Activated CD4-positive, alpha-beta memory T cell treated with anti-CD3 and anti-CD28 coated beads, Interleukin-2, amount 10 ng/mL, durations not matched to agents 7 days and 5 days (primary cell): ENCODE results near the gene ZC3HAV1L. TPM values are rescaled to one million over a fixed set of nuclear protein-coding genes. Genes with fewer than 3 reads are reported as not detected.
A peak's percentile ranks its signal among the peaks of the same experiment; 100 is the strongest.
"Not testable (repeated sequence)": the region's sequence is repeated elsewhere in the genome, so short reads cannot be mapped to it uniquely, and the experiment has no call there.

Source experiments
- CTCF ChIA-PET: fragments of 350-600 bp; sonication (Branson Sonifier 250); formaldehyde crosslinking; loops from one replicate; lab custom pipeline; 2021; ENCODE audit warnings: antibody characterized with exemption, inconsistent platforms; lab: Charles Lee
- POLR2A ChIA-PET: fragments of 350-600 bp; sonication (Branson Sonifier 250); formaldehyde crosslinking; loops from one replicate; lab custom pipeline; 2021; ENCODE audit warnings: antibody characterized with exemption; lab: Charles Lee
- DNase-seq: peaks from one replicate; pipeline ENCODE4 v3.0.0-alpha.2; 2020
- H3K27ac Mint-ChIP-seq: one replicate; pipeline ENCODE4 v1.8.0; 2021; ENCODE audit warnings: mild to moderate bottlenecking, mixed read lengths
- H3K27me3 Mint-ChIP-seq: one replicate; pipeline ENCODE4 v1.8.0; 2021; ENCODE audit warnings: mixed read lengths
- H3K36me3 Mint-ChIP-seq: one replicate; pipeline ENCODE4 v1.8.0; 2021; ENCODE audit warnings: low read depth, mixed read lengths
- H3K4me1 Mint-ChIP-seq: one replicate; pipeline ENCODE4 v1.8.0; 2021; ENCODE audit warnings: mixed read lengths
- H3K4me3 Mint-ChIP-seq: one replicate; pipeline ENCODE4 v1.8.0; 2021; ENCODE audit warnings: mild to moderate bottlenecking, mixed read lengths
- H3K9me3 Mint-ChIP-seq: one replicate; pipeline ENCODE4 v1.8.0; 2021; ENCODE audit warnings: mixed read lengths
- total RNA-seq, 2 experiments: library from RNA; stranded (reverse); gene quantifications; one replicate each; pipeline ENCODE4 v1.2.3, GENCODE V29; 2021

Gene ZC3HAV1L
- total RNA-seq, 2 experiments from 2014 or later, result 16.7 to 17.8 TPM

GRCh38 chr7:139034855-139035585 is 822 bp downstream of the ZC3HAV1L start:
- no peaks in the 10 kb centered on the region for H3K9me3 Mint-ChIP-seq
- ChIA-PET CTCF (interaction anchor here (1.1 to 2.3 kb wide), 6 partner anchors 9 to 60 kb away, joined by 3 to 9 read pairs (median 4); no protein-coding TSS in a partner anchor), POLR2A (interaction anchor here (0.6 to 5.1 kb wide), 14 partner anchors 9 to 325 kb away, joined by 3 to 36 read pairs (median 4); partner anchors contain the start of gene LUC7L2)
- DNase-seq, result peak; percentile 38
- peak overlapping the region; percentile 75 for H3K27ac Mint-ChIP-seq
- H3K27me3 Mint-ChIP-seq, result peaks cover 13% of the 10 kb centered on the region
- H3K4me3 Mint-ChIP-seq, result peak overlapping the region; percentile 83
- peaks cover 43% of the 10 kb centered on the region for H3K4me1 Mint-ChIP-seq
- peaks cover 28% of the 10 kb centered on the region for H3K36me3 Mint-ChIP-seq

GRCh38 chr7:139034336-139034735 is 1.5 kb downstream of the ZC3HAV1L start:
- H3K27ac Mint-ChIP-seq, result peak overlapping the region; percentile 75
- peak overlapping the region; percentile 83 for H3K4me3 Mint-ChIP-seq
- ChIA-PET CTCF (interaction anchor here (0.8 to 1.9 kb wide), 7 partner anchors 9 to 61 kb away, joined by 3 to 9 read pairs (median 4); no protein-coding TSS in a partner anchor), POLR2A (interaction anchor here (1.1 to 5.1 kb wide), 8 partner anchors 10 to 69 kb away, joined by 3 to 36 read pairs (median 8); no protein-coding TSS in a partner anchor)
- H3K9me3 Mint-ChIP-seq, result no peaks in the 10 kb centered on the region
- DNase-seq, result no peak
- H3K27me3 Mint-ChIP-seq, result peaks cover 11% of the 10 kb centered on the region
- peaks cover 34% of the 10 kb centered on the region for H3K36me3 Mint-ChIP-seq
- H3K4me1 Mint-ChIP-seq, result peaks cover 38% of the 10 kb centered on the region

- H3K4me1 Mint-ChIP-seq, result peaks cover 37% of the 10 kb centered on the region
- H3K4me3 Mint-ChIP-seq, result peak overlapping the region; percentile 83
- H3K9me3 Mint-ChIP-seq, result no peaks in the 10 kb centered on the region
- H3K27ac Mint-ChIP-seq, result no peak overlapping the region
- no peak for DNase-seq
- peaks cover 39% of the 10 kb centered on the region for H3K36me3 Mint-ChIP-seq
- CTCF ChIA-PET, result interaction anchor here (0.7 to 2.1 kb wide), 5 partner anchors 14 to 147 kb away, joined by 3 to 4 read pairs (median 3); no protein-coding TSS in a partner anchor
- POLR2A ChIA-PET, result interaction anchor here (1.1 to 5.1 kb wide), 6 partner anchors 10 to 39 kb away, joined by 3 to 36 read pairs (median 8); no protein-coding TSS in a partner anchor
- H3K27me3 Mint-ChIP-seq, result peaks cover 7% of the 10 kb centered on the region
Observed at GRCh38 chr7:139033346-139034114, 2.3 kb downstream of the ZC3HAV1L start.

- DNase-seq, result no peak
- Mint-ChIP-seq H3K9me3 (no peaks in the 10 kb centered on the region), H3K27me3 (peaks cover under 1% of the 10 kb centered on the region), H3K27ac (no peak overlapping the region), H3K36me3 (peaks cover 47% of the 10 kb centered on the region), H3K4me3 (no peak overlapping the region), H3K4me1 (peaks cover 33% of the 10 kb centered on the region)
- ChIA-PET CTCF (interaction anchor here (1.1 to 2.1 kb wide), 2 partner anchors 13 to 15 kb away, joined by 4 read pairs; no protein-coding TSS in a partner anchor), POLR2A (interaction anchor here (5.1 kb wide), 1 partner anchor 12 kb away, joined by 36 read pairs; no protein-coding TSS in a partner anchor)
Observed at GRCh38 chr7:139032473-139032872, 3.4 kb downstream of the ZC3HAV1L start.

- ChIA-PET CTCF (interaction anchor here (0.6 to 2.2 kb wide), 3 partner anchors 11 to 402 kb away, joined by 3 to 17 read pairs (median 6); no protein-coding TSS in a partner anchor), POLR2A (no interaction called here)
- DNase-seq, result peak; percentile 2
- peaks cover 19% of the 10 kb centered on the region for H3K4me1 Mint-ChIP-seq
- no peak overlapping the region for H3K4me3 Mint-ChIP-seq
- H3K27me3 Mint-ChIP-seq, result no peaks in the 10 kb centered on the region
- H3K27ac Mint-ChIP-seq, result no peak overlapping the region
- no peaks in the 10 kb centered on the region for H3K9me3 Mint-ChIP-seq
- peaks cover 61% of the 10 kb centered on the region for H3K36me3 Mint-ChIP-seq
Observed at GRCh38 chr7:139029353-139029752, 6.5 kb downstream of the ZC3HAV1L start.

GRCh38 chr7:139026551-139026950 is 9.3 kb downstream of the ZC3HAV1L start:
- Mint-ChIP-seq H3K36me3 (peaks cover 67% of the 10 kb centered on the region), H3K4me3 (no peak overlapping the region), H3K27me3 (no peaks in the 10 kb centered on the region), H3K4me1 (peaks cover 4% of the 10 kb centered on the region), H3K27ac (no peak overlapping the region), H3K9me3 (no peaks in the 10 kb centered on the region)
- no peak for DNase-seq
- ChIA-PET POLR2A (interaction anchor here (1.5 to 1.8 kb wide), 2 partner anchors 9 to 22 kb away, joined by 4 to 5 read pairs; no protein-coding TSS in a partner anchor), CTCF (interaction anchor here (1.0 to 1.9 kb wide), 4 partner anchors 9 to 140 kb away, joined by 3 to 9 read pairs (median 3); no protein-coding TSS in a partner anchor)

- CTCF ChIA-PET, result interaction anchor here (1.0 to 1.9 kb wide), 4 partner anchors 9 to 139 kb away, joined by 3 to 9 read pairs (median 3); no protein-coding TSS in a partner anchor
- not testable (repeated sequence) for H3K27ac Mint-ChIP-seq, DNase-seq, H3K9me3 Mint-ChIP-seq, H3K27me3 Mint-ChIP-seq, H3K4me1 Mint-ChIP-seq, H3K4me3 Mint-ChIP-seq
- POLR2A ChIA-PET, result interaction anchor here (0.7 to 1.8 kb wide), 3 partner anchors 9 to 21 kb away, joined by 3 to 5 read pairs (median 4); no protein-coding TSS in a partner anchor
- peaks cover 62% of the 10 kb centered on the region for H3K36me3 Mint-ChIP-seq
Observed at GRCh38 chr7:139025861-139026260, 10.0 kb downstream of the ZC3HAV1L start.

GRCh38 chr7:139023076-139023475 is 12.8 kb downstream of the ZC3HAV1L start:
- Mint-ChIP-seq H3K9me3 (no peaks in the 10 kb centered on the region), H3K27me3 (no peaks in the 10 kb centered on the region), H3K4me3 (no peak overlapping the region), H3K4me1 (peaks cover 5% of the 10 kb centered on the region), H3K36me3 (peaks cover 47% of the 10 kb centered on the region), H3K27ac (no peak overlapping the region)
- ChIA-PET CTCF (interaction anchor here (1.1 kb wide), 1 partner anchor 137 kb away, joined by 3 read pairs; no protein-coding TSS in a partner anchor), POLR2A (interaction anchor here (2.5 kb wide), 1 partner anchor 11 kb away, joined by 8 read pairs; no protein-coding TSS in a partner anchor)
- no peak for DNase-seq

- H3K27me3 Mint-ChIP-seq, result no peaks in the 10 kb centered on the region
- ChIA-PET CTCF (interaction anchor here (1.1 kb wide), 1 partner anchor 136 kb away, joined by 3 read pairs; no protein-coding TSS in a partner anchor), POLR2A (interaction anchor here (1.6 to 2.5 kb wide), 2 partner anchors 12 to 30 kb away, joined by 4 to 8 read pairs; no protein-coding TSS in a partner anchor)
- DNase-seq, result no peak
- no peaks in the 10 kb centered on the region for H3K9me3 Mint-ChIP-seq
- peaks cover 9% of the 10 kb centered on the region for H3K4me1 Mint-ChIP-seq
- H3K36me3 Mint-ChIP-seq, result peaks cover 42% of the 10 kb centered on the region
- H3K4me3 Mint-ChIP-seq, result no peak overlapping the region
- no peak overlapping the region for H3K27ac Mint-ChIP-seq
Observed at GRCh38 chr7:139022286-139022685, 13.6 kb downstream of the ZC3HAV1L start.

- no peak for DNase-seq
- H3K4me1 Mint-ChIP-seq, result peaks cover 12% of the 10 kb centered on the region
- H3K9me3 Mint-ChIP-seq, result no peaks in the 10 kb centered on the region
- H3K4me3 Mint-ChIP-seq, result no peak overlapping the region
- H3K36me3 Mint-ChIP-seq, result peaks cover 23% of the 10 kb centered on the region
- CTCF ChIA-PET, result interaction anchor here (0.7 to 3.1 kb wide), 9 partner anchors 10 to 435 kb away, joined by 3 to 17 read pairs (median 4); no protein-coding TSS in a partner anchor
- POLR2A ChIA-PET, result interaction anchor here (1.0 to 2.4 kb wide), 2 partner anchors 56 to 91 kb away, joined by 3 to 9 read pairs; no protein-coding TSS in a partner anchor
- H3K27me3 Mint-ChIP-seq, result peaks cover 16% of the 10 kb centered on the region
- no peak overlapping the region for H3K27ac Mint-ChIP-seq
Observed at GRCh38 chr7:139018910-139019309, 16.9 kb downstream of the ZC3HAV1L start.

- Mint-ChIP-seq H3K27me3 (peaks cover 21% of the 10 kb centered on the region), H3K4me3 (no peak overlapping the region), H3K27ac (no peak overlapping the region), H3K4me1 (peaks cover 12% of the 10 kb centered on the region), H3K36me3 (peaks cover 7% of the 10 kb centered on the region), H3K9me3 (no peaks in the 10 kb centered on the region)
- DNase-seq, result peak; percentile 74
- POLR2A ChIA-PET, result interaction anchor here (1.3 to 2.4 kb wide), 3 partner anchors 9 to 58 kb away, joined by 3 to 9 read pairs (median 5); no protein-coding TSS in a partner anchor
- CTCF ChIA-PET, result interaction anchor here (0.7 to 3.1 kb wide), 25 partner anchors 9 to 1400 kb away, joined by 3 to 17 read pairs (median 4); partner anchors contain the start of gene ZC3HAV1L
Observed at GRCh38 chr7:139016931-139017511, 18.8 kb downstream of the ZC3HAV1L start.
